ENCODE data around the gene IFT27. TPM values are rescaled to one million over a fixed set of nuclear protein-coding genes. Genes with fewer than 3 reads are reported as not detected.
"Not testable (repeated sequence)": the region's sequence is repeated elsewhere in the genome, so short reads cannot be mapped to it uniquely, and the experiment has no call there.

IFT27 gene
- total and polyA plus RNA-seq, 2 experiments from 2014 or later = 28.5 to 63.5 TPM

GRCh38 chr22:36755316-36755715 lies 20.6 kb downstream of the IFT27 start (continued):
- TF ChIP-seq ETS1 (IDR thresholded peaks at IDR 0.05) = no peak
- TF ChIP-seq, protein P1, sequence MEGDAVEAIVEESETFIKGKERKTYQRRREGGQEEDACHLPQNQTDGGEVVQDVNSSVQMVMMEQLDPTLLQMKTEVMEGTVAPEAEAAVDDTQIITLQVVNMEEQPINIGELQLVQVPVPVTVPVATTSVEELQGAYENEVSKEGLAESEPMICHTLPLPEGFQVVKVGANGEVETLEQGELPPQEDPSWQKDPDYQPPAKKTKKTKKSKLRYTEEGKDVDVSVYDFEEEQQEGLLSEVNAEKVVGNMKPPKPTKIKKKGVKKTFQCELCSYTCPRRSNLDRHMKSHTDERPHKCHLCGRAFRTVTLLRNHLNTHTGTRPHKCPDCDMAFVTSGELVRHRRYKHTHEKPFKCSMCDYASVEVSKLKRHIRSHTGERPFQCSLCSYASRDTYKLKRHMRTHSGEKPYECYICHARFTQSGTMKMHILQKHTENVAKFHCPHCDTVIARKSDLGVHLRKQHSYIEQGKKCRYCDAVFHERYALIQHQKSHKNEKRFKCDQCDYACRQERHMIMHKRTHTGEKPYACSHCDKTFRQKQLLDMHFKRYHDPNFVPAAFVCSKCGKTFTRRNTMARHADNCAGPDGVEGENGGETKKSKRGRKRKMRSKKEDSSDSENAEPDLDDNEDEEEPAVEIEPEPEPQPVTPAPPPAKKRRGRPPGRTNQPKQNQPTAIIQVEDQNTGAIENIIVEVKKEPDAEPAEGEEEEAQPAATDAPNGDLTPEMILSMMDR (conservative IDR thresholded peaks at IDR 0.05; ENCODE audit: low read depth in 2 of 2) = no peak
- TF ChIP-seq ZNF331 (CRISPR knock-in tag; IDR thresholded peaks at IDR 0.05; ENCODE audit: low read depth) = no peak
- no peak for TF ChIP-seq NANOG (IDR thresholded peaks at IDR 0.05; ENCODE audit: borderline replicate concordance)

DNA sequence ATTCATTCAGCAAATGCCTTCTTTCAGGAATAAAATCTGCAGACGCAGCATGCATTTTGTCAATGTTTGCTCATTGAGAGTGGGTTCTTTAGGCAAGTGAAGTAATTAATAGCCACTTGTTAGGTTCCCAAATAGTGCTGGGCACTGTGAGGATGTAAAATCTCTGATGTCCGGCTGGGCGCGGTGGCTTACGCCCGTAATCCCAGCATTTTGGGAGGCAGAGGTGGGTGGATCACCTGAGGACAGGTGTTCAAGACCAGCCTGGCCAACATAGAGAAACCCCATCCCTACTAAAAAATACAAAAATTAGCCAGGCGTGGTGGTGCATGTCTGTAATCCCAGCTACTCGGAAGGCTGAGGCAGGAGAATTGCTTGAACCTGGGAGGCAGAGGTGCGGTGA lies 21.0 kb downstream of the IFT27 start:
- not testable (repeated sequence) for H3K27me3 ChIP-seq (ENCODE audit: insufficient read depth); H3K27ac ChIP-seq (ENCODE audit: low read depth); DNase-seq (ENCODE audit: low spot score); H3K4me3 ChIP-seq; H2AFZ ChIP-seq; H3K36me3 Mint-ChIP-seq (ENCODE audit: low read depth); ATAC-seq; H4K20me1 ChIP-seq (replicated peaks; ENCODE audit: insufficient read depth); H3K9me2 ChIP-seq (ENCODE audit: insufficient read depth); H3K36me3 ChIP-seq (ENCODE audit: insufficient read depth); H3K9me3 Mint-ChIP-seq; H3K4me1 ChIP-seq (ENCODE audit: insufficient read depth); H3K4me3 Mint-ChIP-seq; H3K79me2 ChIP-seq (replicated peaks; ENCODE audit: insufficient read depth); H3F3A ChIP-seq (replicated peaks; ENCODE audit: low read depth); H3K4me2 ChIP-seq; H3K27ac Mint-ChIP-seq
- H3K4me1 Mint-ChIP-seq = peaks cover 11% of the 10 kb centered on the region
- H3K27me3 Mint-ChIP-seq (ENCODE audit: insufficient read depth, low read depth, poor library complexity) = peaks cover 10% of the 10 kb centered on the region

DNA sequence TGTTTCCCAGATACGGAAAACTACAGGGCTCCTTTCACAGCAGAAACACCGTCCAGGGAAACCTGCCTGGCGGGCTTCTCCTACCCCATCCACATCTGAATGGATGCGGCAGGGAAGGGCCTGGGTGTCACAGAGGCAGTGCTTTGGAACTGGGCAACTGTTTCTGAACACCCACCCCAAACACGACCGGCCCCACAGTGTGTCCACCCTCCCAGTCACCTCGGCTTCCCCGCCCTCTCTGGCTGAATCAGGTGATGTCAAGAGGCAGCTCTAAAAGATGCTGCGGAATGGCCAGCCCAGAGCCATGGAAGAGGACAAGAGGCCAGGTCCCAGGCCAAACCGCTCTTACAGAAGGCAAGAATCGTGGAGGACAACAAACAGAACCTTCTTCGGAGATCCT lies 22.0 kb downstream of the IFT27 start:
- DNase-seq (ENCODE audit: low spot score) = no peak
- Mint-ChIP-seq H3K4me3 (no peak overlapping the region), H3K9me3 (peaks cover 3% of the 10 kb centered on the region; the same call in 2 of the 3 replicates), H3K36me3 (ENCODE audit: low read depth) (no peaks in the 10 kb centered on the region), H3K4me1 (peaks cover 11% of the 10 kb centered on the region), H3K27me3 (ENCODE audit: insufficient read depth, low read depth, poor library complexity) (peaks cover 10% of the 10 kb centered on the region), H3K27ac (no peak overlapping the region)
- H3K27ac ChIP-seq (ENCODE audit: low read depth) = no peak overlapping the region
- H3F3A ChIP-seq (replicated peaks; ENCODE audit: low read depth) = no peaks in the 10 kb centered on the region
- H3K79me2 ChIP-seq (replicated peaks; ENCODE audit: insufficient read depth) = no peaks in the 10 kb centered on the region
- H3K4me2 ChIP-seq = no peak overlapping the region
- H4K20me1 ChIP-seq (replicated peaks; ENCODE audit: insufficient read depth) = no peaks in the 10 kb centered on the region
- H3K4me1 ChIP-seq (ENCODE audit: insufficient read depth) = no peaks in the 10 kb centered on the region
- H3K36me3 ChIP-seq (ENCODE audit: insufficient read depth) = no peaks in the 10 kb centered on the region
- ATAC-seq = no peak
- H2AFZ ChIP-seq = no peak overlapping the region
- H3K4me3 ChIP-seq = no peak overlapping the region
- H3K27me3 ChIP-seq (ENCODE audit: insufficient read depth) = no peaks in the 10 kb centered on the region
- H3K9me2 ChIP-seq (ENCODE audit: insufficient read depth) = no peaks in the 10 kb centered on the region
- TF ChIP-seq ZNF114 (CRISPR knock-in tag; IDR thresholded peaks at IDR 0.05) (no peak), POLR2AphosphoS5 (IDR thresholded peaks at IDR 0.05; ENCODE audit: low read depth) (no peak), STAT1 (IDR thresholded peaks at IDR 0.05; ENCODE audit: unreplicated experiment) (no peak), ETS1 (IDR thresholded peaks at IDR 0.05) (no peak), ZNF331 (CRISPR knock-in tag; IDR thresholded peaks at IDR 0.05; ENCODE audit: low read depth) (no peak), JUNB (IDR thresholded peaks at IDR 0.05; ENCODE audit: unreplicated experiment) (no peak)
- TF ChIP-seq, protein P1 (conservative IDR thresholded peaks at IDR 0.05; ENCODE audit: low read depth in 2 of 2) = no peak

Data from GM23338 (cell line).